OCI-LY3 (cell line): Measurements from ENCODE around the gene CACNA1I.

Experiments used
- CTCF ChIP-seq: fragments of 200-600, 300-600 bp; sonication (generic); IDR thresholded peaks from 2 replicates; pipeline ENCODE4 v1.5.1; 2014; ENCODE audit warnings: antibody characterized with exemption, low read length, low read depth
- EZH2phosphoT487 ChIP-seq: fragments of 200-600 bp; shearing (Covaris generic); IDR thresholded peaks from 2 replicates; pipeline ENCODE4 v1.6.1; 2018; ENCODE audit warnings: antibody characterized with exemption, mixed run types, low read depth

DNA sequence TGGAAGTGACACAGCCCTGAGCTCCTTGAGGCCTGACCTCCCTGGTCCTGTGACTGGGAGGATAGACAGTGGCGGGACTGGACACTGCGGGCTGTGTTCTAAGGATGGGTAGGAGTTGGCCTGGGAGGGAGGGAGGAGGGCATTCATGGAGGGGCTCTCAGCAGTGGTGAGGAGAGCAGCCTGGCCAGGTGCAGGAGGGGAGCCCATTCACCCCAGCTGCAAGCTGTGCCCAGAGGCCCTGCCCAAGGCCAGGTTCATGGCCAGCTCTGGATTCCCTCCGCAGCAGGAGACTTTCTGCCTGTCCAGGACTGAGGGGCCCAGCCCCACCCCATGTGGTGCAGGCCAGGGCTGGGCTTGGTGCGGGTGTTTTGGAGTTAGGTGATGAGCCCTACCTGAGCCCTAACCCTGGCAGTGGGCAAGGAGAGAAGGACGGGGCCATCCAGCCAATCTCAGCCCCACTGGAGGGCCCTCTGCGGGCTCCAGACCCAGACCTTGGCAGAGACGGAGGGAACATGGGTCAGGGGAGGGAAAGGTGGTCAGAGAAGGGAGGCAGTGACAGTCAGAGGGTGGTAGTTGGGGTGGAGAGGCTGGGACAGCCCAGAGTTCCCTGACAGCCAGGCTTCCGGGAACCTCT, 26.8 kb downstream of the CACNA1I start:
- no peak for TF ChIP-seq CTCF
- TF ChIP-seq EZH2phosphoT487: no peak
